A549 (cell line): ENCODE results near the gene CCL4.

ENCODE experiments used
- CHD2 ChIP-seq: fragments of 150-350 bp; IDR thresholded peaks from 2 replicates; pipeline ENCODE4 v1.6.1; 2014; ENCODE audit warnings: low read length; ENCODE audit not compliant: partially characterized antibody
- CTCF ChIP-seq: fragments of >200 bp; sonication (Bioruptor Twin); formaldehyde crosslinking; IDR thresholded peaks from 3 replicates; pipeline ENCODE4 v1.5.1; 2016
- EP300 ChIP-seq, 2 experiments: fragments of >200 bp; sonication (Bioruptor Twin); formaldehyde crosslinking; IDR thresholded peaks; 2 replicates in 1 of 2; 3 replicates in 1 of 2; pipeline ENCODE4 v1.6.1; 2016 to 2017
- JUN ChIP-seq, 2 experiments: fragments of >200 bp; sonication (Bioruptor Twin); formaldehyde crosslinking; IDR thresholded peaks; 2 replicates in 1 of 2; 3 replicates in 1 of 2; pipeline ENCODE4 v1.6.1; 2016 to 2017
- MYC ChIP-seq: IDR thresholded peaks from 2 replicates; pipeline ENCODE4 v1.6.1; 2012; ENCODE audit warnings: mild to moderate bottlenecking, inconsistent platforms, low read length, improper control_type of control experiment, borderline replicate concordance

GRCh38 chr17:36149296-36149820 lies 45.7 kb downstream of the CCL4 start:
- TF ChIP-seq MYC (no peak), CTCF (no peak), JUN (IDR thresholded peaks at IDR 0.05) (no peak), CHD2 (no peak), EP300 (IDR thresholded peaks at IDR 0.05) (no peak)
